GM12891 (cell line): ENCODE results near the gene DUS2.

Experiments
- PAX5 ChIP-seq: IDR thresholded peaks from 2 replicates; pipeline ENCODE4 v1.6.1; 2011; ENCODE audit warnings: low read length, moderate library complexity, mild to moderate bottlenecking; ENCODE audit not compliant: insufficient read depth, severe bottlenecking
- POLR2A ChIP-seq: IDR thresholded peaks from 2 replicates; pipeline ENCODE4 v1.6.1; 2011; ENCODE audit warnings: low read depth, low read length, control low read depth
- POLR2AphosphoS5 ChIP-seq: IDR thresholded peaks from 2 replicates; pipeline ENCODE4 v1.6.1; 2011; ENCODE audit warnings: low read depth, low read length, control low read depth
- SPI1 ChIP-seq: IDR thresholded peaks from 2 replicates; pipeline ENCODE4 v1.6.1; 2011; ENCODE audit warnings: low read depth, low read length, control low read depth
- TAF1 ChIP-seq: IDR thresholded peaks from 2 replicates; pipeline ENCODE4 v1.6.1; 2011; ENCODE audit warnings: low read depth, low read length, control low read depth

GRCh38 chr16:68082629-68083238, 59.6 kb downstream of the DUS2 start:
- no peak for TF ChIP-seq POLR2AphosphoS5
- no peak for TF ChIP-seq POLR2A
- no peak for TF ChIP-seq PAX5
- no peak for TF ChIP-seq SPI1
- TF ChIP-seq TAF1, result no peak
